Raji (cell line): ENCODE results near the gene ABCA2.

ENCODE experiments used
- POLR2A ChIP-seq: IDR thresholded peaks from 2 replicates; pipeline ENCODE4 v1.6.1; 2011; ENCODE audit warnings: low read depth, low read length, control low read depth; ENCODE audit not compliant: insufficient read depth

ABCA2 gene

DNA sequence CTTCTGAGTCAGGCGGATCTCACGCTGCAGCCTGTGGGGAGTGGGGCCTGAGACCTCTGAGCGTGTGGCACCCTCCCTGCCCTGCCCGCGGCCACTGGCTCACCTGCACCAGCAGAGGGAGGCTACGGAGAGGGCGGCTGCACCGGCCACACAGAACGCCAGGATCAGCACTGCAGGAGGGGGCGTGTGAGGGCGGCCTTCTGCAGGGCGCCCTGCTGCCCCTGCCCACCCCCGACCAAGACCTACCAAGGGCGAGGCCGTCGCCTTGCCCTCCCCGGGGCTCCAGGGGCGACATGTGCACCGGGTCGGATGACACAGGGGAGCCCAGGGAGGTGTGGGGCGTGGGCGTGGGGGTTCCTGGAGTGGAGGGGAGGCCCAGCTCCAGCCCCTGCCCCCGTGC, 12.5 kb upstream of the ABCA2 start:
- TF ChIP-seq POLR2A, result no peak

DNA sequence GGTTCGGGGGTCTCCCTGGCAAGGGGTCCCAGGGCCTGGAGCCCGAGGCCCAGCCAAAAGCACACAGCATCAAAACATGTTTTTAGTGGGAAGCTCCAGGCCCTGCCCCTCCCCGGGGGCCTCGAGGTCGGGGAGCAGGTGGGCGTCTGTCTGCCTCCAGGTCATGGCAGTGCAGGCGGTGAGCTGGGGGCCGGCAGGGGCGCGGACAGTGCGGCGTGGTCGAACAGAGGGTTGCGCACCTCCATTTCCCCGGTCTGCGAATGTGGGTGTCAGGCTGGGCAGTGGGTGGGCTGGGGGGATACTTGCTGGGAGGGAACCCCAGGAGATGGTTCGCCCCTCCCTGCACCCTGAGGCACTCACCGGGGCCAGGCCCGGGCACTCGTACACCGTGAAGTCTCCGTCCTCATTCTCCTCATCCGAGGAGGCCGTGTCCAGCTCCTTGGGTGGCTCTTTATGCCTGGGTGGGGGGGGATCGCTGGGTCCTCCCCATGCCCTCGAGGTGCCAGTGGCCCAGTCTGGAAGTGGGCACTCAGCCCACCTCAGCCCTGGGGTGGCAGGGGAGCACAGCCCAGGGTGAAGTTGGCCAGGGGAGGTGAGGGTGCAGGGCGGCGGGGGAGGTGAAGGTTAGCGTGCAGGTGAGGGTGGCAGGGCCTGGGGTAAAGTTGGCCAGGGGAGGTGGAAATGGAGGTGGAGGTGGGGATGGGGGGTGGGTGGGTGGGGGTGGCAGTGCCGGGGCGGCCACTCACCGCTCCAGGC, 11.8 kb upstream of the ABCA2 start:
- no peak for TF ChIP-seq POLR2A

DNA sequence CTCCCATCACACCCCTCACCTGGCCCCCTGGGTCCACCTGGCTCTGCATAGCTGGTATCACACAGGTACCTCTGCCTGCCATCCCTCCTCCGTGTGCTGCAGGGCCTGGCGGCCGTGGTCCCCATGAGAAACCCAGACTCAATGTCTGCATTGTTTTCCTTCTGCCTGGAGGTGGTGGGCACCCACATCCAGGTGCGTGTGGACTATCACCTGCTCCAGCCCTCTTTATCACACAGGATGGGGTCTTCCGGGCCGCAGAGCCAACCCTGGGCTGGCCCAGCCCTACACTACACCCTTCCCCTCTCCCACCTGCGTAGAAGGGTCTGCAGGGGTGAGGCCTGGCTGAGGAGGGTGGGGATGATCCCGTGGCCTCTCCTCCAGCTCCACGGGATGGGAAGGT, 10.9 kb upstream of the ABCA2 start:
- TF ChIP-seq POLR2A, result no peak

DNA sequence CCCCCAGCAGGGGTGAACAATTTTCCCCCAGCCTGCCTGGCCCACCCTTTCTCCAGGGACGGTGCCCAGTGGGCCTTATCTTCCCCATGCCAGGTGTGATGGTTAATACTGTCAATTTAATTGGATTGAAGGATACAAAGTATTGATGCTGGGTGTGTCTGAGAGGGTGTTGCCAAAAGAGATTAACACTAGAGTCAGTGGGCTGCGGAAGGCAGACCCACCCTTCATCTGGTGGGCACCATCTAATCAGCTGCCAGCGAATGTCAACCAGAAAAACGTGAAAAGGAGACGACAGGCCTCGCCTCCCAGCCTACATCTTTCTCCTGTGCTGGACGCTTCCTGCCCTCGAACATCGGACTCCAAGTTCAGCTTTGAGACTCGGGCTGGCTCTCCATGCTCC, 9.4 kb upstream of the ABCA2 start:
- TF ChIP-seq POLR2A, result no peak

DNA sequence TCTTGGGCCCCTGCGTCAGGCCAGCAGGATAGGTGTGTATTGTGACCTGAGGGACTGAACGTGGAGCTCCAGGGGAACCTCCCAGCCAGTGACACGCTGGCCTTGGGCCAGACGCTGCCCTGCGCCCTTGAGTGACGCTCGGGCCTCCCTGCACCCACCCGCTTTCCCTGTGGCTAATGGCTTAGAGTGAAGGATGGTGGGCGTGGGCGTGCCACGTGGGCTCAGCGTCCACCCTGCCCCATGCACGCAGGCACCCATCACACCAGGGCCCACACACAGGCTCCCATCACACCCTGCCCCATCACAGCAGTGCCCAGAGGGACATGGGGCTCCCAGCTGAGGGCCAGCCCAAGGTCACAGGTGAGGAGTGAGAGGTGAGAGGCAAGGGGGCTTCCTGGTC, 9.0 kb upstream of the ABCA2 start:
- TF ChIP-seq POLR2A, result no peak

DNA sequence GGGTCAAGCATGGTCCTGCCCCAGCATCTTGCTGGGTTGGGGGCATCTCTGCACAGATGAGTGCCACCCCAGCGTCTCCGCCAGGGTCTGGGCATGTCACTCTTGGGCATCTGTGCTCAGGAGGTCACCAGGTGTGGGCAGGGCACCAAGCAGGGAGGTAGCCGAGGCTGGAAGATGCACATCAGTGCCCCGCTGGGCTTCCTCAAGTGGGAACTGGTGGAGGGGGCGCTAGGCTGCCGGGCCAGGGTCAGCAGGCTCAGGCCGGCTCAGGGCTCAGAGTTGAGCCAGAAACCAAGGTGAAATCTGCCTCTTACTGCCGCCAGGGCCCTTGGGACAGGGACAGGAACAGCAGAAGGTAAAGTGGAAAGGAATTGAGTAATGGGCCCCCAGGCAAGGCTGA, 7.9 kb upstream of the ABCA2 start:
- TF ChIP-seq POLR2A, result no peak

DNA sequence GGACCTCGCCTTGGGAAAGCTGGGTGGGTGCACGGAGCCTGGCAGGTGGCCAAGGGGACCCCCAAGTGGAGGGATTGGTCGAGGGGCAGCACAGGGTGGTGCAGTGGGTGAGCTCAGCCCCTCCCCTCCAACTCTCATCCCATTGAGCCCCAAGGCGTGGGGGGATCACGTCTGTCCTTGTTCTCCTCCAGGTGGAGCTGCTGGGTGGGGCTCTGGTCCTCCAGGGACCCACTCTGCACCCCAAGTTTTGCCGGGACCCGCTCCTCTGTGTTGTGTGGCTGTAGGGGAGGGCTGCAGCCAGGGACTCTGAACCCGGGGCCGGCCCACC, 7.4 kb upstream of the ABCA2 start:
- no peak for TF ChIP-seq POLR2A

DNA sequence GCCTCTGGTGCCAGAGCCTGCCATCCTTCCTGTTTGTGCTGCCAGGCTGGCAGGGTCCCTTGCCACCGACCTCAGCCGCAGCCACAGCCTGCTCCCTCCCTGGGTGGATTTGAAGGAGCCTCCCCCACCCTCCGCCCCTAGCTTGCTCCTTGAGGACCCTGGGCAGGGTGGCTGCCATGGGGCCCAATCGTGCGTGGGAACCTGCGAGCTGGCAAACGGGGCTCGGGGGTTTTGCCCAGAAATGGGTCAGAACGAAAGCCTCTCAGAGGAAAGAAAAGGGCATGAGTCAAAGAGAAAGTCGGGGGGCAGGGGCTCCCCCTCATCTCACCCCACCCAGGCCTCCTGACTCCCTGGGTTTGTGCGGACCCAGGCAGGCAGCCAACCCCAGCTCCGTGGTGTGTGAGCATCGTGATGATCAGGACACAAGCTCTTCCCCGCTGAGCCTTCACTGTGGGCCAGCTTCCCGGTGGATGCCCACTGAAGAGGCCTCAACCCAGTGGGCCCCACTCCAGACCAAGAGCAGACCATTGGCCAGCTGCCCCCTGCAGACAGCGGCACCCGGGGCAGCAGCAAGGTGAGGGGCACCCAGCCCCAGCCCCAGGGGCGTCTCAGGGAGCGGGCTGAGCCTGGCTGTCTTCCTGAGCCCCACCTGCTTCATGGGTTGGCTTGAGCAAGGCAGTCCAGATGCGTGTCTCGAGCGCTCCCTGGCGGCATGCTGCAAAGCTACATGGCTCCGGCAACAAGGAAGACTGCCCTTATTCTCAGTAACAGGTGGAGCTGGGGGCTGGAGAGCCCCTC, 6.9 kb upstream of the ABCA2 start:
- TF ChIP-seq POLR2A, result peak; percentile 39; the same call in 1 of the 2 replicates

DNA sequence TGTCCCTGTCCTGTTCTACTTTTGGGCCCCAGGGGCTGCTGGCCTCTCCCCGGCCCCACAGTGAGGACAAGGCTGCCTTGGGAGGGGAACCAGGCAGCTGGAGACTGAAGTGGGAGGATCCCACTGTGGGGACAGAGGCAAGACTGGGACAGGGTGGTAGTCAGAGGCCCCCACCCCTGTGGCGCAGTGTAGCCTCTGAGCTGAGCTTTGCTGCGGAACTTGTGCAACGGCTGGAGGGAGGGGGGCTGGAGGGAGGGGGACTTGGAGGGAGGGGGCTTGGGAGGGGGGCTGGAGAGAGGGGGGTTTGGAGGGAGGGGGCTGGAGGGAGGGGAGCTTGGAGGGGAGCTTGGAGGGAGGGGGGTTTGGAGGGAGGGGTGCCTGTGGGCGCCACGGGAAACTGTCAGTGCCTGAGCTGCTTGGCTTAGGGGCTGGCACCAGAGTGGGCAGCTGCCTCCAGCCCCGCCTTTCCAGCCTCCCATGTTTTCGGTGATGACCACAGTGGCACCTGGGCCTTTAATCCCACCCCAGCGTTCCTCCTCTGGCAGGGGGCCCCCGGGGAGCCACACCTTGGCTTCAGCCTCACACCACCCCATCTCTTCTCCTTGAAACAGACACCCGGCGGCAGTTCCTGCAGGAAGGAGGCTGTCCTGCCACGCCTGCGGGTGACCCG, 6.1 kb upstream of the ABCA2 start:
- TF ChIP-seq POLR2A, result no peak

DNA sequence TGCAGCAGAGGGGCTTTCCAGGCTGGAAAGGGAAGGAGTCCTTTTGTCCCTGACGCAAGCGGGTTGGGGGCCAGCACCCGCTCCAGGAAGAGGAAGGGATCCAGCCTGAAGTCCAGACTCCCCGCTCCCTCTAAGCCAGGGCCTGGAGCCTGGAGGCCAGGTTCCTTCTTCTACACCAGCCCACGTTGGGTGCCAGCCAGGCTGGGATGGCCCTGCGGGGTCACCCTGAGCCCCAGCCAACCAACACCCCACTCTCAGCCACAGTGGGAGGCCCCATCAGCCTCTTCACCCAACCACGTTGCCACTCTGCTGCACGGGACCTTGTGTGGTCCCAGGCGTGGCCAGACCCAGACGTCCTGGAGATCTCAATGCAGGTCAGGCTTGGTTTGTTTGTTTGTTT, 4.8 kb upstream of the ABCA2 start:
- TF ChIP-seq POLR2A, result no peak

DNA sequence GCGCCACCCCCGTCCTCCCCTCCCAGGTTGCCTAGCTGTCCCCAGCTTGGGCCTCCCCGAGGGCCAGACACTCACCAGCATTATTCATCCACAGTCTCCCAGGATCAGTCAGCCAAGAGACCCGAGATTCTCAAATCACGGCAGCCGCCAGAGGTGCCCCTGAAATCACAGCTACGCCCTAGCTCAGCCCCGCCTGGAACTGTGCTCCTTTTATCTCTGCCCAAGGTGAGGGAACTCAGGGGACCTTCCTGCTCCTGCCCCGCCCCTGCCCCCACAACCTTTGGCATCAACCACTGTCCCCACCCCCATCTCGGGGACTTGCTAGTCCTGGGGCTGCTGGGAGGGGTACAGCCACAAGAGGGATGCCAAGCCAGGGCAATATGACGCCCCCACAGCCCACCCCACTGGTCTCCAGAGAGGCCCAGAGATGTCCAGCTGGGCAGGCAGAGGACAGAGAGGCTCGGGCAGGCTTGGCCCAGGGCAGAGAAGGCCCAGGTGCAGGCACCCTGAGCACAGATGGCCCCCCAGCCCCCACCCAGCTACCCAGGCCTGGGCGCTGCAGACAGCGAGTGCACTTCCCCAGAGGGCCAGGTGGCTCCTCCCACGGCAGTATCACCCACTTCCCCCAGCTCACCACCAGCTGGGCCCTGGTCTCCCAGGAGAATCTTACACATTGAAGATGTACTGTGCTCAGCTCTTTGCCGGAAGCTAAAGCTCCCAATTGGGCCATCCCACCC, 4.0 kb upstream of the ABCA2 start, which contains the start of gene FUT7:
TSS of gene FUT7 (minus strand) at position 185 of the 737 bp plus-strand sequence. CDS start at position 88, 97 bp downstream.
- TF ChIP-seq POLR2A, result peak; percentile 38; the same call in 1 of the 2 replicates

DNA sequence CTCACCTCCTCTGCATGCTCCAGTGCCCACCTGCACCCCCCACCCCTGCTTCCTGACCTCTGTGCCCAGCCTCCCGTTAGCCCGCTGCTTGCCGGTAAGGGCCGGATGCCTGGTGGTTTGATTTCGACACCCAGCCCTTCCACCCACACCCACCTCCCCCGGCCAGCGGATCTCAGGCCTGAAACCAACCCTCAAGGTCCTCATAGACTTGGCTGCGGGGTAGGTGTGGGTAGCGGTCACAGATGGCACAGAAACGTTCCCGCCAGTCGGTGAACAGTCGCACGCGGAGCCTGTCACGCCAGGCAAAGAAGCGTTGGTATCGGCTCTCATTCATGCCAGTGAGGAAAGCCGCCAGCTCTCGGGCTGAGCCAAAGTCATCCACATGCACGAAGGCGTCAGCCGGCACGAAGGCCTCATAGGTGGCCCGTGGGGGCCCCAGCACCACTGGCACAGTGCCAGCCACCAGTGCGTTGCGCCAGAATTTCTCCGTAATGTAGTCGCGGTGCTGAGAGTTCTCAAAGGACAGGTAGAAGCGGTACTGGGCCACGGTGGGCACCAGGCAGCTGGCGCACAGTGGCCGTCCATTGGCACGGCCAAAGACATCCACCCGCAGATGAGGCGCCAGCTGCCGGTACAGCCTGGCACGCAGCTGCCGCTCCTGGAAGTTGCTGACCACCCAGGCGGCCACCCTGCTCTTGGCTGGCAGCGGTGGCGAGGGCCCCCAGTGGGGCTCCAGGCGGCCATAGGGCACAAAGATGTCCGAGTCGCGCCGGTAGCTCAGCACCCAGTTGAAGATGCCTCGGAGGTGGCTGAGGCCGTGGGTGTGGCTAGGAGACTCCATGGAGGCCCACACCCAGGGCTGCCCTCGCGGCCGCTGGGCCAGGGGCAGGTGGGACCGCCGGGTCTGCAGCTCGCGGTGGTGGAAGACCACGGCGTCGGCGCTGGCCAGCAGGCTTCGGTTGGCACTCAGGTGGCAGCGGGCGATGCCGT, 2.8 kb upstream of the ABCA2 start:
- TF ChIP-seq POLR2A, result no peak

DNA sequence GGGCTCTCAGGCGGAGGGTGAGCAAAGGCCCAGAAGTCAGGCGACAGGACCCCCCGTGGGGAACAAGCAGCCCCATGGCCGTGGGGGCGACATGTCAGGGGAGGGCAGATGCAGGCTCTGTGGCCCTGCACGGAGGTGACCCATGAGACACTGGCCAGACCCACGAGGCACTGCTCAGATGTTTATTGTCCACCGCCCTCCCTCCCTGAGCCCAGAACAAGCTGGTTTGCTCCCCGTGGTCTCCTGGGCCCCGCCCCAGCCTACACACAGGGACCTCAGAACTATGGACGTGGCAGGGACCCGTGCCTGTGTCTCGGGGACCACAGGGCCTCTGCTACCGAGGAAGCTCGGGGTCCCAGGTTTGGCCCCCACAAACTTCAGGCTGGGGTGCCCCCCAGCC, 2.0 kb upstream of the ABCA2 start:
- TF ChIP-seq POLR2A, result no peak
